HUES48 (cell line): ENCODE results near the gene GNB1L.

ENCODE experiments used
- H3K27ac ChIP-seq: one replicate; pipeline ENCODE4 v1.7.0; 2013; ENCODE audit warnings: low read depth, low read length, inconsistent platforms
- H3K27me3 ChIP-seq: 2 replicates; pipeline ENCODE4 v1.6.1; 2013; ENCODE audit warnings: mild to moderate bottlenecking, low read length; ENCODE audit not compliant: control insufficient read depth, insufficient read depth
- H3K36me3 ChIP-seq: 2 replicates; pipeline ENCODE4 v1.6.1; 2013; ENCODE audit warnings: low read length; ENCODE audit not compliant: control insufficient read depth, insufficient read depth
- H3K4me1 ChIP-seq: 2 replicates; pipeline ENCODE4 v1.6.1; 2013; ENCODE audit warnings: mild to moderate bottlenecking, low read length; ENCODE audit not compliant: control insufficient read depth, insufficient read depth
- H3K4me3 ChIP-seq: 2 replicates; pipeline ENCODE4 v1.5.1; 2013; ENCODE audit warnings: mild to moderate bottlenecking, low read depth, low read length
- H3K9ac ChIP-seq: 2 replicates; pipeline ENCODE4 v1.6.1; 2013; ENCODE audit warnings: mild to moderate bottlenecking, low read depth, low read length, moderate library complexity
- H3K9me3 ChIP-seq: 2 replicates; pipeline ENCODE4 v1.6.1; 2013; ENCODE audit warnings: low read length; ENCODE audit not compliant: control insufficient read depth, insufficient read depth

Gene GNB1L

GRCh38 chr22:19879992-19880785, 25.5 kb upstream of the GNB1L start:
- peak overlapping the region; percentile 46 for H3K9ac ChIP-seq
- H3K36me3 ChIP-seq = no peaks in the 10 kb centered on the region
- peak overlapping the region; percentile 26; the same call in 1 of the 2 replicates for H3K4me3 ChIP-seq
- peak overlapping the region; percentile 99 for H3K27ac ChIP-seq
- H3K27me3 ChIP-seq = no peaks in the 10 kb centered on the region
- no peaks in the 10 kb centered on the region for H3K9me3 ChIP-seq
- H3K4me1 ChIP-seq = peaks cover 30% of the 10 kb centered on the region

DNA sequence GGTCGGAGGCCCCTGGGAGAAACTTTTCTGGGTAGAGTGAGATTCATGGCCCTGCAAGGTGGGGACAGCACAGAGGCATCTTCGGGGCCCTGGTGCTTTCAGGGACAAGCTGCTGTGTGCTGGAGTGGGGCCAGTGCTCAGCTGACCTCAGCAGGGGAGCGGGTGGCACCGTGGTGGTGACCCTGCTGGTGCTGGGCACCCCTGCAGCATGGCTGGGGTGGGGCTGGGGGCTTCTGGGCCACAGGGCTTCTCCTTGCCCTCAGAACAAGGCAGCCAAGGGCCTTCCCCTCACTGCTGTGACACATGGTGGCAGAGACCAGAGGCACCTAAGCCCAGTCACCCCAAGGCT, 24.9 kb upstream of the GNB1L start:
- peaks cover 30% of the 10 kb centered on the region for H3K4me1 ChIP-seq
- H3K9me3 ChIP-seq = no peaks in the 10 kb centered on the region
- H3K4me3 ChIP-seq = no peak overlapping the region
- H3K36me3 ChIP-seq = no peaks in the 10 kb centered on the region
- no peak overlapping the region for H3K27ac ChIP-seq
- H3K27me3 ChIP-seq = no peaks in the 10 kb centered on the region
- H3K9ac ChIP-seq = no peak overlapping the region

DNA sequence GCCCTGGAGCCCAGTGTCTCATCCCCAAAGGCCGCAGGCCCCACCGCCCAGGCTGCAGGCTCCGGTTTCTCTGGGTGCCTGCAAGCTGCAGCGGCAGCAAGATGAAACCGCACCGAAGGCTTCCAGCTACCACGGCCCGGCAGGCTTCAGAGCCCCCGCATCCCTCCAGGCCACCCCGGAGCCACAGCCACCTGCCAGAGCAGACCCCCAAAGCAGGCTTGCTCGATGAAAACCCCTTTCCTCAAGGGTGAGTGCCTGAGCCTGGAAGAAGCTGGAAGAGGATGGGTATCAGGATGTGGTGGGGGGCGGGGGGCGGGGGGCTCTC, 24.5 kb upstream of the GNB1L start:
- H3K27ac ChIP-seq = no peak overlapping the region
- no peaks in the 10 kb centered on the region for H3K27me3 ChIP-seq
- H3K36me3 ChIP-seq = no peaks in the 10 kb centered on the region
- H3K9ac ChIP-seq = no peak overlapping the region
- H3K9me3 ChIP-seq = no peaks in the 10 kb centered on the region
- no peak overlapping the region for H3K4me3 ChIP-seq
- peaks cover 30% of the 10 kb centered on the region for H3K4me1 ChIP-seq

DNA sequence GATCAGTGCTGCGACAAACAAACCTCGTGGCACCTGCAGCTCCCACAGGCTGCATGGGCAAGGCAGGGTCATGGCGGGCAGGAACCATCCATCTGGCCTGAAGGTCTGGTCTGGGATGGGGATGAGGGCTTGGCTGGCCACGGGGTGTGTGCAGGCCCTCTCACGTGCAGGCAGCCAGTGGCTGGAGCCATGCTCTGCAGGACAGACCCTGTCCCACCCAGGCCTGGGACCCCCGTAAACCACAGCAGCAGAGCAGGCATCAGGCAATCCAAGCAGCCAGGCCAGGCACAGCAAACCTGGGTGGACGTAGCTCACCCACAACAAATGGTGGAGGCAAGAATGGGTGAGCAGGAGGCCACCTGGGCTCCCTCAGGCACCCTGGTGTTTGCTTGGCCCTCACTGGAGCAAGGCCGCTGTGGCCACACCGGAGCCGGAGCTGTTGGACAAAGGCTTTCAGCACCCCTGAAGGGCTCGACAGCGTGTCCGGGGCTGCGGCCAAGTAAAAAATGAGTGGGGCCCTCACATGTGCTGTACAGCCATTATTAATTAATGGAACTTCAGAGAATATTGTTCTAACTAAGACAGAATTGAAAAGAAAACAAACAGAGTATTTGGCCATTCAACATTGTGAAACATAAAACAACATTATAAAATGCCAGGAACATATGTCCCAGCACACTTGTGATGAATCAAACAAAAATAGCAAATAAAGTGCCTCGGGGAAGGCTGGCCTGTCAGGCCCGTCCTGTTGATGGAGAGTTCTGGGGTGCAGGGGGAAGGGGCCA, 24.0 kb upstream of the GNB1L start:
- H3K27ac ChIP-seq = no peak overlapping the region
- H3K9me3 ChIP-seq = no peaks in the 10 kb centered on the region
- no peak overlapping the region for H3K4me3 ChIP-seq
- no peak overlapping the region for H3K9ac ChIP-seq
- H3K27me3 ChIP-seq = no peaks in the 10 kb centered on the region
- H3K4me1 ChIP-seq = peaks cover 30% of the 10 kb centered on the region
- no peaks in the 10 kb centered on the region for H3K36me3 ChIP-seq

- Histone ChIP-seq H3K4me3 (no peak overlapping the region), H3K9me3 (no peaks in the 10 kb centered on the region), H3K4me1 (peaks cover 30% of the 10 kb centered on the region), H3K27me3 (no peaks in the 10 kb centered on the region), H3K9ac (no peak overlapping the region), H3K27ac (no peak overlapping the region), H3K36me3 (no peaks in the 10 kb centered on the region)
Measured at GRCh38 chr22:19877626-19878339, 23.1 kb upstream of the GNB1L start.

DNA sequence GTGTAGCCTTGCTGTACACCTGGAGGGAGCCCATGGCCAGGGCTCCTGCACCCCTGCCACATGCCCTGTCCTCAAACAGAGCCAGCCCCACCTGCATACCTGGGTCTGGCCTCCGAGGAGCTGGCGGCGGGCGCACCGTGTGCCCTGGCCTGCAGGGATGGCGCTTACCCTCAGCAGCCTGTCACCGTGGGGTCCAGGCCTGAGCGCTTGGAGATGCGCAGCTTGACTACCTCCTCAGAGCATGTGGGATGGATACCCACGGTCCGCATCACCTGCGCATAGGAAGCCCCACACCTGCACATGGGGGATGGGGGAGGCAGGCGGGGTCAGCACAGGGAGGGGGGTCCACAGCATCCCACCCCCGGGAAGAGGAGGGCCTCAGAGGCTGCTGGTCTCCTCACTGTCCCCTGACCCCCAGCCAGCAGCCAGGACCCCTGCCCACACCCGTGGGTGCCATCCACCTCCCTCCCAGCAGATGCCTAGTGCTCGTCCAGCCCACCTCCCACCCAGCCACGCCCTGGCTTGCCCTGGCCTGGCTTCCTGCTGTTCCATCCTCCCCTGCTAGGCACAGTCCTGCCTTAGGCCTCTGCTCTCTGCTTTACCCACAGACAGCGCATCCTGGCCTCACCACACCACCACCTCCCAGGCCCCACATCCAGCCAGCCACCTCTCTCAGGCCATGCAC, 22.4 kb upstream of the GNB1L start:
- Histone ChIP-seq H3K9me3 (no peaks in the 10 kb centered on the region), H3K4me1 (peaks cover 25% of the 10 kb centered on the region), H3K36me3 (no peaks in the 10 kb centered on the region)

GRCh38 chr22:19876314-19876940, 21.8 kb upstream of the GNB1L start:
- Histone ChIP-seq H3K9ac (no peak overlapping the region), H3K4me3 (no peak overlapping the region), H3K9me3 (no peaks in the 10 kb centered on the region), H3K27me3 (no peaks in the 10 kb centered on the region), H3K4me1 (peaks cover 19% of the 10 kb centered on the region), H3K27ac (no peak overlapping the region), H3K36me3 (no peaks in the 10 kb centered on the region)

More for the DNA sequence above, 22.4 kb upstream of the GNB1L start:
- Histone ChIP-seq H3K27me3 (no peaks in the 10 kb centered on the region), H3K9ac (no peak overlapping the region), H3K4me3 (no peak overlapping the region), H3K27ac (no peak overlapping the region)

GRCh38 chr22:19875531-19876313, 21.0 kb upstream of the GNB1L start:
- Histone ChIP-seq H3K4me3 (no peak overlapping the region), H3K4me1 (peaks cover 13% of the 10 kb centered on the region), H3K36me3 (no peaks in the 10 kb centered on the region), H3K27ac (no peak overlapping the region), H3K9me3 (no peaks in the 10 kb centered on the region), H3K9ac (no peak overlapping the region), H3K27me3 (no peaks in the 10 kb centered on the region)

DNA sequence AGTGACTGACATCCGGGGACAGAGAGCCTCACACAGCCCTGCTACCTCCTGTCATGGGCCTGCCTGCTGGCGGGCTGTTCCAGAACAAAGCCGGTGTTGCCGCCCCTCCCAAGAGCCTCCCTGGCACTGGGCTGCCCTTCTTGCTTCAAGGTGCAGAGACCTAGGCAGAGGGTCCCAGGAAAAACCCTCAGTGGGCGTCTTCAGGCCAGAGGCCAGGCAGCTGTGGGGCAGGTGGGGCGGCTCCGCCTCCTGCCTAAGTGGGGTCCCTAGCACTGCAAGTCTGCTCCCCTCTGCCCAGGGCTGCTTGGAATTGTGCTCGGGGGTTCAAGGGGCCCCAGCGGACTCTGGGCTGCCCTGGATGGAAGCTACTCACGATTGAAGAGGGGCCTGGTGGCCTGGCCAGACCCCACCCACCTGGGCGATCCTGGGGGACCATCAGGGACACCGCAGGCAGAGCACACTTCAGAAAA, 20.4 kb upstream of the GNB1L start:
- Histone ChIP-seq H3K9ac (no peak overlapping the region), H3K27me3 (no peaks in the 10 kb centered on the region), H3K27ac (no peak overlapping the region), H3K36me3 (no peaks in the 10 kb centered on the region), H3K4me3 (no peak overlapping the region), H3K9me3 (no peaks in the 10 kb centered on the region), H3K4me1 (peaks cover 7% of the 10 kb centered on the region)
